MCF 10A (cell line): ENCODE results near the gene ANXA7. TPM values are rescaled to one million over a fixed set of nuclear protein-coding genes. Genes with fewer than 3 reads are reported as not detected.

Experiments
- BruUV-seq: library from RNA; stranded (reverse); fragments of 400-500 nt; replicated peaks from 2 replicates; lab custom pipeline; 2021; lab: Mats Ljungman, UMichigan
- CTCF ChIA-PET: fragments of 300-600 bp; sonication (Branson Sonifier 250); formaldehyde crosslinking; extraction: SDS; loops from one replicate; lab custom pipeline; 2021; ENCODE audit warnings: antibody characterized with exemption, inconsistent platforms; lab: Yijun Ruan, JAX
- POLR2A ChIA-PET: fragments of 300-600, 350-650 bp; sonication (Branson Sonifier 250); formaldehyde crosslinking; extraction: SDS; loops from one replicate; lab custom pipeline; 2020; ENCODE audit warnings: antibody characterized with exemption, inconsistent platforms; lab: Yijun Ruan, JAX
- DNase-seq: peaks from one replicate; pipeline ENCODE4 v3.0.0-alpha.2; 2018; ENCODE audit not compliant: unreplicated experiment
- H3K27ac Mint-ChIP-seq: one replicate; pipeline ENCODE4 v1.8.0; 2022; ENCODE audit warnings: mild to moderate bottlenecking, low read depth, mixed read lengths; ENCODE audit not compliant: unreplicated experiment
- H3K27me3 Mint-ChIP-seq: one replicate; pipeline ENCODE4 v1.8.0; 2022; ENCODE audit warnings: mixed read lengths; ENCODE audit not compliant: insufficient read depth, unreplicated experiment
- H3K36me3 Mint-ChIP-seq: one replicate; pipeline ENCODE4 v1.8.0; 2022; ENCODE audit warnings: mild to moderate bottlenecking, moderate library complexity, mixed read lengths; ENCODE audit not compliant: insufficient read depth, unreplicated experiment
- H3K4me1 Mint-ChIP-seq: one replicate; pipeline ENCODE4 v1.8.0; 2022; ENCODE audit warnings: mixed read lengths; ENCODE audit not compliant: insufficient read depth, unreplicated experiment
- H3K4me3 Mint-ChIP-seq: one replicate; pipeline ENCODE4 v1.8.0; 2022; ENCODE audit warnings: mild to moderate bottlenecking, moderate library complexity, mixed read lengths; ENCODE audit not compliant: unreplicated experiment
- H3K9me3 Mint-ChIP-seq: one replicate; pipeline ENCODE4 v1.8.0; 2022; ENCODE audit warnings: mixed read lengths; ENCODE audit not compliant: unreplicated experiment
- intact Hi-C: fragments of 100-400 bp; cut with micrococcal nuclease; formaldehyde crosslinking; loops from 2 replicates; pipeline ENCODE4 v1.14.1; 2022
- total RNA-seq: library from RNA; stranded (reverse); gene quantifications from 2 replicates; pipeline ENCODE4 v1.2.3, GENCODE V29; 2022
- TF ChIP-seq, protein P1 (sequence below): fragments of 200-600 bp; IDR thresholded peaks from one replicate; pipeline ENCODE4 v1.8.0; 2022; ENCODE audit warnings: antibody characterized with exemption, mild to moderate bottlenecking; ENCODE audit not compliant: unreplicated experiment

Gene ANXA7
- total RNA-seq, 1 experiment from 2014 or later: 137 TPM

DNA sequence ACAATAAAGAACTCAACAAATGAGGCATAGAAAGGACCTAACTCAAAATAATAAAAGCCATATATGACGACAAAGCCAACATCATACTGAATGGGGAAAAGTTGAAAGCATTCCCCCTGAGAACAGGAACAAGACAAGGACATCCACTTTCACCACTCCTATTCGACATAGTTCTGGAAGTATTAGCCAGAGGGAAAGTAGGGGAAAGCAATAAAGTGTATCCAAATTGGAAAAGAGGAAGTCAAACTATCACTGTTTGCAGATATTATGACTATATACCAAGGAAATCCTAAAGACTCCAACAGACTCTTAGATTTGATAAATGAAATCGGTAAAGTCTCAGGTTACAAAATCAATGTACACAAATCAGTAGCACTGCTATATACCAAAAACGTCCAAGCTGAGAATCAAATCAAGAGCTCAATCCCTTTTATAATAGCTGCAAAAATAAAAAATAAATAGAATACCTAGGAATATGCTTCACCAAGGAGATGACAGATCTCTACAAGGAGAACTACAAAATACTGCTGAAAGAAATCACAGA, 4.8 kb downstream of the ANXA7 start:
- DNase-seq: no peak
- ChIA-PET CTCF (no interaction called here), POLR2A (interaction anchor here (1.0 to 1.3 kb wide), 3 partner anchors 10 to 162 kb away, joined by 3 to 4 read pairs (median 4); partner anchors contain the start of genes DNAJC9 and MRPS16)
- Mint-ChIP-seq H3K9me3 (no peaks in the 10 kb centered on the region), H3K27me3 (no peaks in the 10 kb centered on the region), H3K27ac (no peak overlapping the region), H3K4me1 (peaks cover 27% of the 10 kb centered on the region), H3K36me3 (peaks cover 22% of the 10 kb centered on the region), H3K4me3 (no peak overlapping the region)
- TF ChIP-seq, protein P1, sequence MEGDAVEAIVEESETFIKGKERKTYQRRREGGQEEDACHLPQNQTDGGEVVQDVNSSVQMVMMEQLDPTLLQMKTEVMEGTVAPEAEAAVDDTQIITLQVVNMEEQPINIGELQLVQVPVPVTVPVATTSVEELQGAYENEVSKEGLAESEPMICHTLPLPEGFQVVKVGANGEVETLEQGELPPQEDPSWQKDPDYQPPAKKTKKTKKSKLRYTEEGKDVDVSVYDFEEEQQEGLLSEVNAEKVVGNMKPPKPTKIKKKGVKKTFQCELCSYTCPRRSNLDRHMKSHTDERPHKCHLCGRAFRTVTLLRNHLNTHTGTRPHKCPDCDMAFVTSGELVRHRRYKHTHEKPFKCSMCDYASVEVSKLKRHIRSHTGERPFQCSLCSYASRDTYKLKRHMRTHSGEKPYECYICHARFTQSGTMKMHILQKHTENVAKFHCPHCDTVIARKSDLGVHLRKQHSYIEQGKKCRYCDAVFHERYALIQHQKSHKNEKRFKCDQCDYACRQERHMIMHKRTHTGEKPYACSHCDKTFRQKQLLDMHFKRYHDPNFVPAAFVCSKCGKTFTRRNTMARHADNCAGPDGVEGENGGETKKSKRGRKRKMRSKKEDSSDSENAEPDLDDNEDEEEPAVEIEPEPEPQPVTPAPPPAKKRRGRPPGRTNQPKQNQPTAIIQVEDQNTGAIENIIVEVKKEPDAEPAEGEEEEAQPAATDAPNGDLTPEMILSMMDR: no peak
- intact Hi-C loops: no loop called here
- no TSS peak for BruUV-seq

DNA sequence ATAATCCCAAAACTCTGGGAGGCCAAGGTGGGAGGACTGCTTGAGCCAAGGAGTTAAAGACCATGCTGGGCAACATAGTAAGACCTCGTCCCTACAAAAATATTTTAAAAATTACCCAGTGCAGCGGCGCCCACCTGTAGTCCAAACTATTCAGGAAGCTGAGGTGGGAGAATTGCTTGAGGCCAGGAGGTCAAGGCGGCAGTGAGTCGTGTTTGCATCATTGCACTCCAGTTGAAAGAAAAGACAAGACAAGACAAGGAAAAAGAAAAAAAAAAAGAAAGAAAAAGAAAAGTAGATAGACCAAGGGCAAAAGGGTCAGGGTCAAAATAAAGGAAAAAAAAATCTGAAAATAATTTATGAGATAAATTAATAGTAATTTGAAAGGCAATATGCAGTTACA, 5.8 kb downstream of the ANXA7 start:
- intact Hi-C loops: no loop called here

DNA sequence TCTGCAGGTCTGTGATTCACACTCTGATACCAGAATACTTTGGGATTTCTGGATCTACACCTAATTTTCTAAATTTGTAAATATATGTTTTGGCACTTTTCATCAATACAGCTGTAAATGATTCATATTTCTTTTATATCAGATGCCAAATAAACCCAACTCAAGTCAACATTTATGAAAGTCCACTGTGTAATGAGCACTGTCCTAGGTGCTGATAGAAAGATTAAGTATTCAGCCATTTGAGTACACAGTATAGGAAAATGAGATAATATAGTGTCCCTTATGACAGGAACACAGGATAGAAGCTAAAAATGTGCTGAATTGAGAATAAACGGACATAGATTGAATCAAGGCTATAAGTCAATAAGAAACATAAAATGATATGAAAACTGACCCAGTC, 6.4 kb downstream of the ANXA7 start:
- Mint-ChIP-seq H3K9me3 (no peaks in the 10 kb centered on the region), H3K4me1 (peaks cover 21% of the 10 kb centered on the region), H3K27me3 (no peaks in the 10 kb centered on the region), H3K36me3 (peaks cover 27% of the 10 kb centered on the region), H3K27ac (no peak overlapping the region), H3K4me3 (no peak overlapping the region)
- no TSS peak for BruUV-seq
- CTCF ChIA-PET: interaction anchor here (0.7 kb wide), 1 partner anchor 237 kb away, joined by 3 read pairs; no protein-coding TSS in a partner anchor
- intact Hi-C loops: no loop called here
- TF ChIP-seq, protein P1: no peak
- no peak for DNase-seq
- POLR2A ChIA-PET: interaction anchor here (1.1 kb wide), 1 partner anchor 154 kb away, joined by 4 read pairs; no protein-coding TSS in a partner anchor

More for the DNA sequence above, 5.8 kb downstream of the ANXA7 start:
- Mint-ChIP-seq H3K27ac (no peak overlapping the region), H3K9me3 (no peaks in the 10 kb centered on the region), H3K36me3 (peaks cover 22% of the 10 kb centered on the region), H3K27me3 (no peaks in the 10 kb centered on the region), H3K4me3 (no peak overlapping the region), H3K4me1 (peaks cover 26% of the 10 kb centered on the region)
- ChIA-PET POLR2A (interaction anchor here (1.0 to 1.3 kb wide), 2 partner anchors 9 to 161 kb away, joined by 3 to 4 read pairs; partner anchors contain the start of gene DNAJC9), CTCF (no interaction called here)
- TF ChIP-seq, protein P1: no peak
- no TSS peak for BruUV-seq
- no peak for DNase-seq

DNA sequence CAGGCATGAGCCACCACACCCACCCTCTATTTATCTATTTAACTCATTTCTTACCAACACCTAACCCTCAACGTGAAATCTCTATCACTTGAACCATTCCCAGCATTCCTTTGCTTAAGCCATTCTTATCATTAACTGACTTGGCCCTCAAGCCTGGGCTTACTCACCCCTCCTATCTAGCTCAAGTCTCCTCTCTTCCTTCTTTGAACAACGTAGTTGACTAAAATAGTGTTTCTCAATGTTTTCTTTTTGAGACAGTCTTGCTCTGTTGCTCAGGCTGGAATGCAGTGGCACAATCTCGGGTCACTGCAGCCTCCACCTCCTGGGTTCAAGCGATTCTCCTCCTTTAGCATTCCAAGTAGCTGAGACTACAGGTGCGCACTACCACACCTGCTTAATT, 7.0 kb downstream of the ANXA7 start:
- Mint-ChIP-seq H3K4me3 (no peak overlapping the region), H3K36me3 (peaks cover 30% of the 10 kb centered on the region), H3K9me3 (no peaks in the 10 kb centered on the region), H3K4me1 (peaks cover 21% of the 10 kb centered on the region), H3K27me3 (no peaks in the 10 kb centered on the region), H3K27ac (no peak overlapping the region)
- ChIA-PET POLR2A (interaction anchor here (1.1 kb wide), 1 partner anchor 153 kb away, joined by 4 read pairs; no protein-coding TSS in a partner anchor), CTCF (interaction anchor here (0.7 kb wide), 1 partner anchor 238 kb away, joined by 3 read pairs; no protein-coding TSS in a partner anchor)
- intact Hi-C loops: no loop called here
- no peak for DNase-seq
- TF ChIP-seq, protein P1: no peak
- BruUV-seq: no TSS peak
